Psoas muscle (tissue), 8 donors: ENCODE results near the gene GAS6. TPM values are rescaled to one million over a fixed set of nuclear protein-coding genes. Genes with fewer than 3 reads are reported as not detected.

Experiments
- ATAC-seq, 4 donors: fragments of 200-7000 bp; cut with Tn5 transposase; one replicate each; pipeline ENCODE4 v1.9.1; 2020; ENCODE audit warnings: moderate library complexity in 3 of 4, mild to moderate bottlenecking in 2 of 4
- DNase-seq, 2 donors: peaks; one replicate each; pipeline ENCODE4 v3.0.0-alpha.2; 2020
- H3K27ac ChIP-seq: fragments of 200-600 bp; one replicate; pipeline ENCODE4 v1.8.0; 2022
- H3K27me3 ChIP-seq, 3 donors: fragments of 200-600 bp in 1 of 3; one replicate each; pipeline versions ENCODE4 v1.6.1 to v1.8.0; 2013 to 2022; ENCODE audit warnings: low read length in 2 of 3, mild to moderate bottlenecking in 2 of 3, moderate library complexity in 1 of 3; ENCODE audit not compliant: insufficient read depth in 3 of 3
- H3K36me3 ChIP-seq, 2 donors: fragments of 200-600 bp in 1 of 2; one replicate each; pipeline versions ENCODE4 v1.6.1 to v1.8.0; 2013 to 2022; ENCODE audit warnings: low read depth in 1 of 2, mild to moderate bottlenecking in 1 of 2, moderate library complexity in 1 of 2; ENCODE audit not compliant: insufficient read depth in 1 of 2
- H3K4me1 ChIP-seq: fragments of 200-600 bp; one replicate; pipeline ENCODE4 v1.8.0; 2022
- H3K4me3 ChIP-seq: fragments of 200-600 bp; one replicate; pipeline ENCODE4 v1.8.0; 2022; ENCODE audit warnings: mild to moderate bottlenecking
- H3K9me3 ChIP-seq: fragments of 200-600 bp; one replicate; pipeline ENCODE4 v1.8.0; 2022
- WGBS, 3 donors: extraction: QIAGEN DNeasy Blood & Tissue Kit; methylation state at CpG; one replicate each; pipeline versions ENCODE4 v1.1.6 to v1.1.7; 2013; 5-methylcytosine and 5-hydroxymethylcytosine counted together
- intact Hi-C, 2 donors: fragments of 100-400 bp; cut with DNase I; formaldehyde crosslinking; loops; one replicate each; pipeline versions ENCODE4 v1.11.0 to v1.14.2; 2022
- polyA plus RNA-seq, 3 donors: library from polyadenylated mRNA; stranded (reverse); fragments of 200-250 nt; gene quantifications; one replicate each; pipeline ENCODE4 v1.2.3, GENCODE V29; 2013
- total RNA-seq, 4 donors: library from RNA; stranded (reverse); fragmentation: NEBNext Ultra II Directional in 2 of 4; extraction: Animal tissue kit (Norgen Biotek cat#: 25700) in 2 of 4; gene quantifications; one replicate each; pipeline versions ENCODE4 v1.2.1 to v1.2.4, GENCODE V29; 2021 to 2023
- TF ChIP-seq, protein P1 (sequence below): fragments of 200-600 bp; IDR thresholded peaks from one replicate; pipeline ENCODE4 v1.8.0; 2022; ENCODE audit warnings: antibody characterized with exemption
- donor health status: healthy with polysubstance abuse.
- donor health status: DM: no; HTN: no; CAD: no; lungs with moderate emphysema.
- donor health status: Bipolar disorder and iron deficiency.
- donor health status: healthy.
- donor health status: DM: yes; HTN: yes; CAD: no.
- donor health status: DM: no; HTN: no; CAD: no.
- donor health status: DM: no; HTN: no; CAD: no.
- donor health status: DM: yes; HTN: yes; CAD: no.

The GAS6 gene
- total and polyA plus RNA-seq, 7 donors, result 51.6 to 103 (median 65.8) TPM

DNA sequence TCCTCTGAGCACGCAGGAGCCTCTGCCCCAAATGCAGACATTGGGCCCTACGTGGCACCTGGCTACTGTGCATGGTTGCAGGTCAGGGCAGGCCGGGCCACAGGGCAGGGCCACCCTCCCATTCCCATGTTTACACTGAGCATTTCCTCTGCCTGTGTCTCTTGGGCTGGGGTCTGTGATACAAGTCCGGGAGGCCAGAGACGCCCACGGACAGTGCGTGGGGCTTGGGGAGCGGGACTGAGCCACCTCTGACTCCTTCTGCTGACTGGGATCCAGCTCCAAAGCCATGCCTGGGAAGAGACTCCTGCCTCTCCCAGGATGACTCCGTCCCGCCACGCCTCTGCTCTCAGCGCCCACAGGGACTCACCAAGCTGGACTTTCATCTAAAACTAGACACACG, 18.8 kb downstream of the GAS6 start:
- intact Hi-C loops, result no loop called here

DNA sequence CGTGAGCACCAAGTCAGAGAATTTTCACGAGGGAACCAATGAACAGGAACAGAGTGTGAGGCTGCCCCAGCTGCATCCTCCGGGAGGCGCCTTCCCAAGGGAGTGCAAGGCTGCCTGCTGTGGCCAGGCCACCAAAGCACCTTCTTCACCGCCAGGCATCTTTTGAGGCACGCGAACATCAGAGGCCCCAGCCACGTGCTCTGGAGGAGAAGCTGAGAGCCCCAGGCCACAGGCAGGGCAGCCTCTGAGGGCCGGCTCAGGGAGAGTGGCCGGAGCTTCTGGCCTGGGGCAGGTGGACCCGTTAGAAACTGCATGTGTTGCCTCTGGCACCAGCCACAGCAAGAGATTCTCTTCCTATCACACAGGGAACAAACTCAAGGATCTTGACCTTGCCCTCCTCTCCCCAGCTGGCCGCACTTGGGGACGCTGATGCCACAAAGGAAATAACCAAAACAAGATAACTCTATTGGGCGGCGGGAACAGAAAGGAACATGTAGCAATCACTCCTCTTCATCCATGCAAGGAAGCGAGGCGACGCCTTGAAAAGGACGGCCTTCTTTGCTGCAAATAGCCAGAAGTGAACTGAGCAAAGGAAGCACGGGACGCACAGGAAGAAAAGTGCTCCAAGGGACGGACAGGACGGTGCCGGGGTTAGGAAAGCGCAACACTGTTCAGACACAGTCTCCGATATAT, 19.9 kb downstream of the GAS6 start:
- Histone ChIP-seq H3K36me3 (peaks cover 0 to 60% of the 10 kb centered on the region in 2 donors), H3K9me3 (no peaks in the 10 kb centered on the region), H3K4me3 (no peak overlapping the region), H3K27ac (no peak overlapping the region), H3K27me3 (no peaks in the 10 kb centered on the region), H3K4me1 (peaks cover 45% of the 10 kb centered on the region)
- no peak for ATAC-seq
- peak in 1 of 2 donors; percentile 49 for DNase-seq
- TF ChIP-seq, protein P1, sequence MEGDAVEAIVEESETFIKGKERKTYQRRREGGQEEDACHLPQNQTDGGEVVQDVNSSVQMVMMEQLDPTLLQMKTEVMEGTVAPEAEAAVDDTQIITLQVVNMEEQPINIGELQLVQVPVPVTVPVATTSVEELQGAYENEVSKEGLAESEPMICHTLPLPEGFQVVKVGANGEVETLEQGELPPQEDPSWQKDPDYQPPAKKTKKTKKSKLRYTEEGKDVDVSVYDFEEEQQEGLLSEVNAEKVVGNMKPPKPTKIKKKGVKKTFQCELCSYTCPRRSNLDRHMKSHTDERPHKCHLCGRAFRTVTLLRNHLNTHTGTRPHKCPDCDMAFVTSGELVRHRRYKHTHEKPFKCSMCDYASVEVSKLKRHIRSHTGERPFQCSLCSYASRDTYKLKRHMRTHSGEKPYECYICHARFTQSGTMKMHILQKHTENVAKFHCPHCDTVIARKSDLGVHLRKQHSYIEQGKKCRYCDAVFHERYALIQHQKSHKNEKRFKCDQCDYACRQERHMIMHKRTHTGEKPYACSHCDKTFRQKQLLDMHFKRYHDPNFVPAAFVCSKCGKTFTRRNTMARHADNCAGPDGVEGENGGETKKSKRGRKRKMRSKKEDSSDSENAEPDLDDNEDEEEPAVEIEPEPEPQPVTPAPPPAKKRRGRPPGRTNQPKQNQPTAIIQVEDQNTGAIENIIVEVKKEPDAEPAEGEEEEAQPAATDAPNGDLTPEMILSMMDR, result no peak
- 72 to 82% (median 76%) methylated on average over 26 of the region's 26 CpGs for WGBS, 3 donors
- intact Hi-C loops, result no loop called here

More for the DNA sequence above, 18.8 kb downstream of the GAS6 start:
- no peaks in the 10 kb centered on the region for H3K27me3 ChIP-seq
- H3K27ac ChIP-seq, result no peak overlapping the region
- H3K4me1 ChIP-seq, result peaks cover 44% of the 10 kb centered on the region
- no peaks in the 10 kb centered on the region for H3K9me3 ChIP-seq
- TF ChIP-seq, protein P1, result no peak
- H3K4me3 ChIP-seq, result no peak overlapping the region
- DNase-seq, result peak in 1 of 2 donors; percentile 36
- 89 to 92% (median 90%) methylated on average over 13 of the region's 13 CpGs for WGBS, 3 donors
- no peak for ATAC-seq
- peaks cover 0 to 60% of the 10 kb centered on the region in 2 donors for H3K36me3 ChIP-seq

DNA sequence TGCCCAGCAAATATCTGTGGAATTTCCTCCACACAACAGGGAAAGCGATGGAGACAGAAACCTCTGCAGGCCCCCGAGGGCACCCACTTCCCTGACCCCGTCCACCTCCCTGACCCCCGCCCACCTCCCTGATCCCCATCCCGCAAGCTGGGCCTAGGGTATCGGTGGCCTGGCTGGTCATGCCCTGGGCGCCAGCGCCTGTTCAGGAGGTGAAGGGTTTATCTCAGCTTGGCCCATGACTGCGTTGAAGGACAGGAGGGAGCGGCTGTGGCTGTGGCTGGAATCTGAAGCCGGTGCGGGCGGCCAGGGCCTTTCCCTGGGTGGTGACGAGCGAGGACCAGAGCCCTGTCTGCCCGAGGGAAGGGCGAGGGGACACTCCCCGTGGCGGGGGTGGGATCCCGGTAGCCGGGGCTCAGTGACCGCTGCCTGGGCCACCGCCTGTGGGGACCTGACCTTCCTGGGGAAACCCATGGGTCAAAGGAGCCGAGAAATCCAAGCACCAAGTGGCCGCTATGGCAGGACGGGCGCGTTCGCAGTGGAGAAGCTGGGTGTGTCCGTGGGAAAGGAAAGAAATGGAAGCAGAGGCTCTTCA, 20.7 kb downstream of the GAS6 start:
- H3K4me3 ChIP-seq, result no peak overlapping the region
- H3K36me3 ChIP-seq, result peaks cover 0 to 58% of the 10 kb centered on the region in 2 donors
- H3K27ac ChIP-seq, result no peak overlapping the region
- DNase-seq (peak in 1 of 2 donors; percentile 35), ATAC-seq (peak in 1 of 4 donors; percentile 53)
- no peaks in the 10 kb centered on the region for H3K9me3 ChIP-seq
- peaks cover 42% of the 10 kb centered on the region for H3K4me1 ChIP-seq
- intact Hi-C loops, result no loop called here
- WGBS, 3 donors, result 88 to 91% (median 91%) methylated on average over 28 to 30 of the region's 30 CpGs
- TF ChIP-seq, protein P1, result no peak
- no peaks in the 10 kb centered on the region for H3K27me3 ChIP-seq

DNA sequence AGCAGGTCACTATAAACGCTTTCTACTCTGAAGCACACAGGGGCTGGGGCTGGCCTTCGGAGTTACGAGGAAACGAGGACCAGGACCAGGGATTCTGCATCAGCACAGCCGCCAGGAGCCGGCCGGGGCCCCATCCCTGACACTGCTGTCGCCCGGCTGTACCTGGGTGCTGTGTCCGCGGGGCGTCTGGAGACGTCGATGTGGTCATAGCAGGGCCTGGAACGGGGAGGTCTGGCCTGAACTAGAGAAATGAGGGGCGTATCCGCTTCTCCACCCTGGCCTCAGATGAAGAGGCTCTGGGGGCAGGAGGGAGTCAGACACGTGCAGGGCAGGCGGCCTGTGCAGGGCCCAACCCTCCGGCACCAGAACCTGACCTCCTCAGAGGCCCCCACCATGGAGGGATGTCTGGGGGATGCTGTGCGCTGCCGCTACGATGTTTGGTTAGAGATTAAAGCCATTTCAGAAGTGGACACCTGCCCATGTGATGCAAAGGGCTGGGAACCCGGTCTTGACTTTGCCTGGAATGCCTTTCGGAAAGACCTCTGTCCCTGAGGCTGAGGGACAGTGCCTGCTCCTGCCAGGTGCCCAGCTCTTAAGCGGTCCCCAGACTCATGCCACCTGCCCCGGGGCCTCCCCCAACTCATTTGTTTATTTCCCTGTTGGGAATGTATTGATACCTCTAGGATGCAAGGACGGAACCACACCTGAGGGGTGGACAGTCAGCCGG, 21.4 kb downstream of the GAS6 start:
- H3K4me1 ChIP-seq, result peaks cover 40% of the 10 kb centered on the region
- TF ChIP-seq, protein P1, result no peak
- WGBS, 3 donors, result 89 to 94% (median 92%) methylated on average over 29 of the region's 29 CpGs
- peaks cover 0 to 53% of the 10 kb centered on the region in 2 donors for H3K36me3 ChIP-seq
- DNase-seq (peak in 1 of 2 donors; percentile 45), ATAC-seq (no peak)
- intact Hi-C loops, result no loop called here
- H3K27me3 ChIP-seq, result no peaks in the 10 kb centered on the region
- H3K4me3 ChIP-seq, result no peak overlapping the region
- no peak overlapping the region for H3K27ac ChIP-seq
- H3K9me3 ChIP-seq, result no peaks in the 10 kb centered on the region
